GM12891 (cell line): ENCODE measurements around the gene EPB41L3.

Experiments used
- PAX5 ChIP-seq: IDR thresholded peaks from 2 replicates; pipeline ENCODE4 v1.6.1; 2011; ENCODE audit warnings: low read length, moderate library complexity, mild to moderate bottlenecking; ENCODE audit not compliant: insufficient read depth, severe bottlenecking
- POLR2A ChIP-seq: IDR thresholded peaks from 2 replicates; pipeline ENCODE4 v1.6.1; 2011; ENCODE audit warnings: low read depth, low read length, control low read depth
- POLR2AphosphoS5 ChIP-seq: IDR thresholded peaks from 2 replicates; pipeline ENCODE4 v1.6.1; 2011; ENCODE audit warnings: low read depth, low read length, control low read depth
- POU2F2 ChIP-seq: IDR thresholded peaks from 2 replicates; pipeline ENCODE4 v1.6.1; 2011; ENCODE audit warnings: low read depth, mild to moderate bottlenecking, control low read depth, low read length, moderate library complexity
- SPI1 ChIP-seq: IDR thresholded peaks from 2 replicates; pipeline ENCODE4 v1.6.1; 2011; ENCODE audit warnings: low read depth, low read length, control low read depth
- TAF1 ChIP-seq: IDR thresholded peaks from 2 replicates; pipeline ENCODE4 v1.6.1; 2011; ENCODE audit warnings: low read depth, low read length, control low read depth

GRCh38 chr18:5490753-5491480 lies 52.9 kb downstream of the EPB41L3 start:
- TF ChIP-seq POLR2AphosphoS5 (no peak), POLR2A (no peak), TAF1 (no peak), SPI1 (no peak), PAX5 (no peak), POU2F2 (no peak)
